Retinal pigment epithelial cell (primary cell): Measurements from ENCODE around the gene SIPA1L3.
A peak's percentile ranks its signal among the peaks of the same experiment; 100 is the strongest.

Experiments
- DNase-seq: peaks from one replicate; pipeline ENCODE4 v3.0.0-alpha.2; 2010; ENCODE audit warnings: low read depth
- H3K4me3 ChIP-seq: 2 replicates; pipeline ENCODE4 v1.5.1; 2011; ENCODE audit warnings: mild to moderate bottlenecking, low read length, control low read depth, moderate library complexity
- CTCF ChIP-seq: conservative IDR thresholded peaks from 2 replicates; pipeline ENCODE4 v1.5.1; 2011; ENCODE audit warnings: low read depth, low read length, control low read depth, inconsistent platforms

SIPA1L3 gene

DNA sequence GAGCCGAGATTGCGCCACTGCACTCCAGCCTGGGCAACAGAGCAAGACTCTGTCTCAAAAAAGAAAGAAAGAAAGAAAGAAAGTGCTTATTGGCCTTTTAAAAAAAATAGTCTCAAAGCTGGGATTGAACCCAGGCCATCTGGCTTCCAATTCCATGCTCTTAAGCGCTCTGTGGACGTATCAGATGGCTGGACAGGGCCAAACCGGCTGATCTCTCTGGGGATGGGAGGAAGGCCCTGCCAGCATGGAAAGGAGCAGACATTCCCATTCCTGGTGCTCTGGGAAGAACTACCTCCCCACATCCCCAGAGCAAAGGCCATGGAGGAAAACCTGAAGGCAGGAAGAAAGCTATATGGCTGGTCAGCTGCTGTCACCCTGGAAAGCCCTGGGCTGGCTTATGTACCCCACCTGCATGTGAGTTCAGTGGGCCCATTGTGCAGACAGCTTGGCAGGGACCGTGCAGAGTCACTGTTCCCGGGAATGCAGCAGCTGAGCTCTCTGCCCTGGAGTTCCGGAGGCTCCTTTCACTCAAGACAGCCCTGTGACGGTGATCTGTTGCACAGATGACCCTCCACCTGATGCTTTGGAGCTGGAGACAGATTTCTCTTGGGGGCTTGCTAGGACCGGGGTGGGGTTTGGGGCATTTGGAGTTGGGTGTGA is 84.3 kb downstream of the SIPA1L3 start:
- DNase-seq, result no peak

DNA sequence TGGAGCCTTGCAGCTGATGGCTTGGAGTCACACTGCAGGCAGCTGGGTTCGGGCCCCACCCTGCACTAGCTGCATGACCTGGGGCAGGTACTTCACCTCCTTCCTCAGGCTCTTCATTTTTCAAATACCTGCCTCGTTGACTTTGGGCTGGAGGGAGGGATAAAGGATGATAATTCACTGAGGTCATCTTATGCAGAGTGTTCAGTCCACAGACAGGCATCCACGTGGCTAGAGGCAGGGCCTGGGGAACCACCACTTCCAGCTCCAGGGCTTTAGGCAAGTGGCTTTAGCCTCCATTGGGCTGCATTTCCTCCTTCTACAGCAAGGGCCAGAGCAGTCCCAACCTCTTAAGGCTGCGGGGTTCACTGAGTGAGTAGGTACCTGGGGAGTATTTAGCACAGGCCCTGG is 84.8 kb downstream of the SIPA1L3 start:
- DNase-seq, result no peak
- H3K4me3 ChIP-seq, result no peak overlapping the region
- TF ChIP-seq CTCF, result no peak

More for the DNA sequence above, 84.3 kb downstream of the SIPA1L3 start:
- TF ChIP-seq CTCF, result no peak
- no peak overlapping the region for H3K4me3 ChIP-seq

DNA sequence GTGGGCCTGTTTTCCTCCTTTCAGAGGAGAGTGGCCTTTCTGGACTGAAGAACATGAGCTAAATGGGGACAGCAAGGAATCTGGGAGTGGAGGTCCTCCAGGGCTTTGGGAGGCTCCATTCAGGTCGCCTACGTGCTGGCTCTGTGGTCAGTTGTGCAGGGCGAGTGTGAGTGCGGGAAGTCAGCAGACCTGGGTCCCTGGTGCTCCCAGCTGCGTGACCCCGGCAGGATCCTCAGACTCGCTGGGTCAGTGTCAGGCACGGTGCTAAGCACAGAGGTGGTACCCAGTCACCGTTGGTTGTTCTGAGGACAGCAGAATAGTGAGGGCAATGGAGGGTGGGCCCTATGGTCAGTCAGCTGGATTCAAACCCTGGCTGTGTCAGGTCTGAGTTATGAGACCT is 85.8 kb downstream of the SIPA1L3 start:
- no peak for DNase-seq
- TF ChIP-seq CTCF, result no peak
- H3K4me3 ChIP-seq, result no peak overlapping the region

GRCh38 chr19:37994823-37995130 is 87.8 kb downstream of the SIPA1L3 start:
- TF ChIP-seq CTCF, result no peak
- no peak for DNase-seq
- no peak overlapping the region for H3K4me3 ChIP-seq

DNA sequence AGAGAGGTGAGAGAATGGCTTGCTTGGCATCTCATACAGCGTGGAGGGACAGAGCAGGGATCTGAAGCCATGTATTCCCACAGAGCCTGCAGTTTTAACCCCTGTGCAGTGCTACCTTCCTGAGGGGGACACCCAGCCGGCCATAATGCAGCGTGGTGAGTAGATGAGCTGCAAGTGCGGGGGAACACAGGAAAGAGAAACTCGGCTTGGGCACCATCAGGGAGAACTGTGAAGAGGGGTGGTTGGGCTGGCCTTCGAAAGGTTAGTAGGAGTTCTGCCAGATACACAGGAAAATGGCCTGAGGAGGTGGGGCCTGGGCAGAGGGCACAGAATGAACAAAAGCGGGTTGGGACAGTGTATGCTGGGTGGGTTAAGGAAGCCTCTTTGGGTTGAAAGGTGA is 88.3 kb downstream of the SIPA1L3 start:
- TF ChIP-seq CTCF, result no peak
- H3K4me3 ChIP-seq, result no peak overlapping the region
- DNase-seq, result no peak

DNA sequence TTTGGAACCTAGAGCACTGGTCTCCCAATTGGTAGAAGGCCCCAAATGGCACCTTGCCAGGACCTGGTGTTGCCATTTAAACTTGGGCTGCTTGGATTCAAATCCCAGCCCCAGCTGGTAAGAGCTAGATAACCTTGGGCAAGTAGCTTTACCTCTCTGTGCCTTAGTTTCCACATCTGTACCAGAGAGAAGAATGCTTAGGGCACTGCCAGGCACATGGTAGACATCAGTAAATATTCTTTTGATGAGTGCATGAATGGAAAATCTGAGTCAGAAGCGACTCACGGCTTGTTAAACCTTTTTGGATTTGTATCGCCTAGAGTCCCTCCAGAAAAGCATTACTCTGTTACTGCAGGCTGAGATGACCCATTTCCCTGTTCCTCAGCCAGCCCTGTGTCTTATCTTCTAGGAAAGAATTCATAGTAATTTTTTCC is 90.9 kb downstream of the SIPA1L3 start:
- TF ChIP-seq CTCF, result no peak
- peak; percentile 62 for DNase-seq
- no peak overlapping the region for H3K4me3 ChIP-seq

DNA sequence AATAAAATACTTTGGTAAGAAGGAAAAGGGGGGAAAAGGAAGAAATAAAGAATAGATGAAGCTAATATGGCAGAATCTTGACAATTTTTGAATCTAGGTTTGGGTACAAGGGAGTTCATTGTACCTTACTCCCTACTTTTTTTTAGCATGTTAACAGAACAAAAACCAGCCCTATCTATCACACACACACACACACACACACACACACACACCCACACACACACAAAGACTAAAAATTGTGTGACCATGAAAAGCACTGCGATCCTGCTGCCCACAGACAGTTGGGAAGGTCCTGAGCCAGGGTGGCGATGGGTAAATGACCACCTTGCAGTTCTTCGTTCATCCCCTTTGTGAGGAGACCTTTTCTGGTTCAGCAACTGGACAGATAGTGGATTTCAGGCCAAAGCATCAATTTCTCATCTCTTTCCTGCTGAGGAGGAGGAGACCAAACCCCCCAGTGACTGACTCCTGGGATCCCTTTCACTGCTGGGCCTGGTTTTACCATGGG is 91.8 kb downstream of the SIPA1L3 start:
- TF ChIP-seq CTCF, result no peak
- no peak for DNase-seq
- H3K4me3 ChIP-seq, result no peak overlapping the region
